HG02970 (cell line): ENCODE data around the gene ADGRL3.

Experiments
- ATAC-seq: cut with Tn5 transposase; IDR thresholded peaks from one replicate; pipeline ENCODE4 v1.9.1; 2021; ENCODE audit warnings: mild to moderate bottlenecking, moderate library complexity, moderate number of reproducible peaks; ENCODE audit not compliant: unreplicated experiment, low FRiP score

Gene ADGRL3

GRCh38 chr4:61407642-61408618 lies 207.8 kb downstream of the ADGRL3 start:
- no peak for ATAC-seq

DNA sequence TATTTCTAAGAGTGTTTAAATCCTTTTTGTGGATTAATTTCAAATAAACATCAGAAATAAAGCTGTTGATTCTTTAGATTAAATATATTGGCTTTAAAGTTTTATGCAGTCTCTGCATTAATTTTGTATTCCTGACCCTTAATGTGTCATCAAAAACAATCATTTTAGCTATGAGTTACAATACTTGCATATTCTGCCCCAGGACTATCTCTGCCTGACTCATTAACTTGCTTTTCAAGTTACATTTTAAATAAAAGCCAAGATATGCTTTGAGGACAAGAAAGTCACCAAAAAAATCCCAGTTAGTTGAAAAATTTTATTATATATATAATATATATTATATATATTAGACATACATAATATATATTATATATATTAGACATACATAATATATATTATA lies 208.7 kb downstream of the ADGRL3 start:
- no peak for ATAC-seq

DNA sequence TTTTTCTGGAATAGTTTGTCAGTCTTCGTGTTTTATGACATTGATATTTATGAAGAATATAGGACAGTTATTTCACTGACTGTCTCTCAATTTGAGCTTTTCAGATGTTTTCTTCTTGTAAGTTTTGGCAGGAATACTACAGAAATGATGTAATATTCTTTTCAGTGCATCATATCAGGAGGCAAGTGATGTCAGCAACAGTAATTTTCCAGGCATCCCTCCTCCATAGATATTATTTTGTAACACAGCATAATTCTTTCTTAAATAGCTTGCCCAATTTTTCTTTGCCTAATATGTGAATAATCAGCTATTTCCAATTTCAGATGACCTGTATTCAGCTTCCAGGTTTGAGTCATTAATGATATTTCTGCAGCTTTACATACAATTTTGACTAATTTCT lies 211.1 kb downstream of the ADGRL3 start:
- ATAC-seq, result no peak

DNA sequence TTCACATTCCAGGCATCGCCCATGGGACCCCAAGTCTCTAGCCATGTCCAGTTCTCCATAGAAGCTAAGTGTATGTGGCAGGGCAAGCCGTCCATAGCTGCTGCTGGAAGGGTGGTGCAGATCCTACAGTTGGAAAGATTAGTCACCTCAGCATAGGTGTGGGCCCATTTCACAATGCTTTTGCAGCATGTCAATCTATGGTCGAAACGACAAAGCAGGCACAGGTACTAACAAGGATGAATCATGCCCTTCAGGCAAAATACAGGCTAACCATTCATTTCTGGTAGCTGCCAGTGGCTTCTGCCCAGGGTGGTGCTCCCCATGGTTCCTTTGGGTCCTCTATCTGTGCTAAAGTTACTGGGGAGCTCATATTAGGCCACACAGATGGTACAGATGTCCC lies 225.2 kb downstream of the ADGRL3 start:
- no peak for ATAC-seq

- ATAC-seq, result no peak
Observed at GRCh38 chr4:61426229-61426628, 226.1 kb downstream of the ADGRL3 start.

- ATAC-seq, result no peak
Observed at GRCh38 chr4:61427099-61427817, 227.1 kb downstream of the ADGRL3 start.

DNA sequence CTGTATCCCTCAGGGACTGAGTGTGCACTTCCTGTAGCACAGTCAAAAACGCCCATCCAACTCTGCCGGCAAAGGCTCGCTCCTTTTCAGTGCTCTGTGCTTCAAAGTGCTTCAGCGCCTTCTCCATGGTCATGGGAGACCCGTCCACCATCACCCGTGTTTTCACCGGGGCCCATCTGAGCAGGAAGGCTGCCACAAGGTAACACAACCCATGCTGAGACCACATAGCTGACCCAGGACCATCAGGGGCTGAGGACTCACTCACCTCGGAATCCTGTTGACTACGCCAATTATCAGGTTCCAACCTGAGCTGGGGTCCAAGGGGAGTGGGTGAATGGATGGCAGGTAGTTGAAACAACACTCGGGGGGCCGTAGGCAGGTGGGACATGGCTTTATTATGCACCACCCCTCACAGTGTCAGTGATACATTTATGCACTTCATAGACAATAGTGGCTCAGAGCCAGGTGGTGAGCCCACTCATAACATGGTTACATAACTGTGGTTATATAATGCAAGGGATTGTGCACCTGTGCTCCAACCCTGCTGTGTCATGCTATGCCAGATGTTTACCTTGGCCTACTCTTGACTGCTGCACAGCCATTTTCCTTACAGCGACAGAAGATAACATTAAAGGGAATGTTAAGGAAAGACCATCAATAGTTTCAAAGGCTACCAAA lies 227.8 kb downstream of the ADGRL3 start:
- ATAC-seq, result no peak

DNA sequence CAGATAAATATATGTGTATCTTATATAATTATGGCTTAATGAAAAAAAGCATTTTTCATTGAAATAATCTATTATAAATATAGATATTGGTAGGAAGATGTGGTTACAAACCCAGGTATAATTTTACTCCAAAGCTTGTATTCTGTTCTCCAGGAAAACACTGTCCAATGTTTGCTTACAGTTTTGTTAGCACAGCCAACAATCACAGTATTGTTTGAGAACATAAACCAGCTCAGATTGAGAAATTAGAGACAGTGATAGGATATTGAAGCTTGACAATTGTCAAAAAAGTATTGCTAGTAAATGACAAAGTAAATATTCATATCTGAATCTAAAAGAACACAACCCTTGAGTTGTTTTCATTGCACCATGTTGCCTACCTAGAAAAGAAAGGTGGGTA lies 228.8 kb downstream of the ADGRL3 start:
- no peak for ATAC-seq

DNA sequence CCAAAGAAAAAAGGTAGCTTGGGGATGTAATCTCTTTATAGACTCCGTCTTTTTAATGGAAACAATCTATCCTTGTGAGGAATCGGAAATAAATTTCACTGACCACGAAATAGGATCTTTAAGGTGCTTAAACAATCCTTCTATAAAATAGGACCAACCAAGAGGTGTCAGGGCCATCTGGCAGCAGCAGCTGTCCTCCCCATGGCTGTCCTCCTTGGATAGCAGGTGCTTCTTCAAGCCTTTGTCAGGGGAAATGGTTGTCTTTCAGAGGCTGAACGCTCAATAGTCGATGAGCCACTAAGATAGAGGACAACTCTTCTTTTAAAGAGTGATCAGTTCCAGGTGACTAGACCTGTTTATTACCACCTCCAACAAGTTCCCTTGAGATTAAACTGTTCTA lies 231.0 kb downstream of the ADGRL3 start:
- ATAC-seq, result no peak

GRCh38 chr4:61437923-61438322 lies 237.8 kb downstream of the ADGRL3 start:
- no peak for ATAC-seq

DNA sequence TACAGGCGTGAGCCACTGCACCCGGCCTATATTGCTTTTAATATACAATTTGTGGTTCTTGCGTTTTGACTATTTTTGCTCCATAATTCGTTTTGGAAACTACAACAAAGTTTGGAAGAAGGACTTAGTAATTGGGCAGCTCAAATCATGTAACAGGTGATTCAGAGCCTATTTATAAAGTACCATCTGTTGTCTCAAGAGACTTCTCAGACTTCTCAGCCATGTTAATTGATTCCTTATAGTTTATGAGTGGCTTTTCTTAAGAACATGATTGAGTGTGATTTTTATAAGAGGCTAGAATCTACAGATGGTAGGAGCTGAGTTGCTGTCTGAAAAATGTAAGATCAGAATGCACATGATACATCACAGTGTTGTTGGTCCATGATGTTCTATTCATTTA lies 240.2 kb downstream of the ADGRL3 start:
- ATAC-seq, result no peak

GRCh38 chr4:61442936-61443335 lies 242.8 kb downstream of the ADGRL3 start:
- no peak for ATAC-seq

GRCh38 chr4:61443813-61444510 lies 243.8 kb downstream of the ADGRL3 start:
- no peak for ATAC-seq

DNA sequence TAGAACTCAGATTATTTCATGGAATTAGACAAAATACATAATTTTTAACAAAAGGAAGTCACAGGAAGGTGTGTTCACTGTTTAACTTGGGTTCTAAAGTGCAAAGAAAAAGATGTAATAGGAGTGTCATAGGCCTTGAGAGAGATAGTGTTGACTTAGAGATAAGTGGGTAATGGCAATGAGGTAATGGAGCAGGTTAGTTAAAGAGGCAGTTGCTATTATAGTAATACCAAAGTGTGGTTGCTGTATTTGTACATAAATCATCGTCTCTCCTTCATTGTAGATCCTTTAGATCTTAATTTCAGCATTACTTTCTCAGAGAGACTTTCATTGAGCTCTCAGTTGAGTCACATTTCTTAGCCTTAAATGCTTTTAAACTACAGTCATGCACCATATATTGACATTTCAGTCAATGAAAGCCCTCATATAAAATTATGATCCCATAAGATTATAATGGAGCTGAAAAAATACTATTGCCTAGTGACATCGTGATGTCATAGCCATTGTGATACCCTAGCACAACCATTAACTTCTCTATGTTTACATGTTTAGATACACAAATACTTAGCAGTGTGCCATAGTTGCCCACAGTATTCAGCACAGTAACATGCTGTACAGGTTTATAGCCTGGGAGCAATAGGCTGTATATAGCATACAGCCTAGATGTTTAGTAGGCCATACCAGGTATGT lies 245.4 kb downstream of the ADGRL3 start:
- ATAC-seq, result no peak

- no peak for ATAC-seq
Observed at GRCh38 chr4:61446941-61447340, 246.8 kb downstream of the ADGRL3 start.

DNA sequence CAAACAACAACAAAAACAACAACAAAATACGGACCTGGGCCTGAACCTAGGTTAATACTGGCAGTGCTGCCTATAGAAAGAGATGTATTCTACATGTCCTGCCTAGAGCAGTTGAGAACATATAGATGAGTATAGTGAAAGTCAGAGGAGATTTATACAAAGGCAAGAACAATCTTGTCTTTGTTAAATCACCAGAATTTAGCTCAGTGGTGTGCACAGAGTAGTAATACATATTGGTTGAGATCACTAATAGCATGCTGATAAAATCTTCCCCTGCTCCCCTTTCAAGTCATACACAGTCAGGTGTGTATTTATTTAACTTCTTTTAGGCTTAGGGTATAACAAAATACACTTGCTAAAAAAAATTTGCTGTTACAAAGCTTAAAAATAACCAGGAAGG lies 247.8 kb downstream of the ADGRL3 start:
- ATAC-seq, result no peak

GRCh38 chr4:61451935-61452334 lies 251.8 kb downstream of the ADGRL3 start:
- ATAC-seq, result no peak

DNA sequence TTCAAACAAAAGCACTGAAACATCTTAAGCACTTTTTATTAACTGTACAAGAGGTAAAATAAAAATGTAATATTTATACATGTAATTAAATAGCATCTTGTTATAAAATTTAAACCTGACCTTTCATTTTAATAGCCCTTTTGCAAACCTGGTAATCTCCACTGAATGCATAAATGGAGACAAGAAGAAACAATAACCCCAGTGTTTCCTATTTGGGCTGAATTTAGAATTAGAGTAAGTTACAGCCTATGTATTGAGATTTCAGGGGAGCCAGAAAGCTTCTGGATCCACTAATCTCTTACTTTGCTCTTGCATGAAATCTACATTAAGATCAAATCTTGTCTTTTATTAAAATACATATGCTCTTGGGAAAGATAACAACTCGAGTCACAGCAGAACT lies 261.8 kb downstream of the ADGRL3 start:
- no peak for ATAC-seq

DNA sequence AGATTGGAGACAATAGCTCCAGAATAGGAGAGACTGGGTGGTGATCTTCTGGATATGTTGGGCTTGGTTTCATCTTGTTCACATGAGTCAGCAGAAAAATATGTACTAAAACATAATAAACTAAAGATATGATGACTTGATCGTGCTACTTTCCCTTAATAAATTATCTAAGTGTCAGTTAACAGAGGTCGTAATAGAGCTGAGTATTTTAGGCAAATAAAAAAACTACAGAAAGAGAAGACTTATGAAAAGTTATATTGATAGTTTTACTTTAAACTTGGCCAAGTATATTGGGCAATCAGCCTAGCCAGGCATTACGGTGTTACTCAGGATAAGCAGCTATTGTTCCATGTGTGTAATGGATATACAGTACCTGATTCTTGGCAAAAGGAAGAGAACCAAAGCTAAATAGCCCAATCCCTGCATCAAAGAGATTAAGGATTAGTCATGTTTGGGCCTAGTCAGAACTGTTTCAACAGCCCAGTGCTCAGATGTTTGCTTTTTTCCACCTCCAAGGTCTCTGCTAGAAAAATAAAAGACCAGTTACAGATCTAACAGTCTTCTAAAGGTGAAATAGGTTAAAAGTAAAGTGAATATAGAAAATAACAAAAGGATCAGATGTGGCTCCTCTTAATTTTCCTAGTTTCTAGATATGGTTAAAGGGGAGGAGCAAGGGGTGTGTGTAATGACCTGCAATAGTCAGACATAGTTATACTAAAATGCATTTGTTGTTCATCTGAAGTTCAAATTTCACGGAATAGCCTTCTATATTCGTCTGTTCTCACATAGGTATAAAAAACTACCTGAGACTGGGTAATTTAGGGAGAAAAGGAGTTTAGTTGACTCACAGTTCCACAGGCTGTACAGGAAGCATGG lies 262.6 kb downstream of the ADGRL3 start:
- ATAC-seq, result no peak
